Activated T-cell treated with anti-CD3 and anti-CD28 coated beads, Interleukin-2, amount 50 U/mL, for 72 hours (primary cell): ENCODE measurements around the gene VPS39. TPM values are rescaled to one million over a fixed set of nuclear protein-coding genes. Genes with fewer than 3 reads are reported as not detected.

Source experiments
- ATAC-seq, 2 donors: fragments of 150-1000 bp; cut with Tn5 transposase; replicated peaks in 1 of 2; 2 replicates each; pipeline ENCODE4 v1.10.0; 2021; ENCODE audit warnings: moderate library complexity in 2 of 2, mild to moderate bottlenecking in 1 of 2
- DNase-seq, 2 donors: peaks; one replicate each; pipeline ENCODE4 v3.0.0; 2021 to 2022; ENCODE audit warnings: mixed read lengths in 1 of 2
- H3K27ac Mint-ChIP-seq: one replicate; pipeline ENCODE4 v1.8.0; 2022; ENCODE audit warnings: mild to moderate bottlenecking, moderate library complexity, mixed read lengths
- H3K27me3 Mint-ChIP-seq: one replicate; pipeline ENCODE4 v1.8.0; 2022; ENCODE audit warnings: low read depth, mixed read lengths
- H3K36me3 Mint-ChIP-seq, 2 donors: one replicate each; pipeline ENCODE4 v1.8.0; 2022; ENCODE audit warnings: mixed read lengths in 2 of 2, mild to moderate bottlenecking in 1 of 2; ENCODE audit not compliant: insufficient read depth in 2 of 2
- H3K4me1 Mint-ChIP-seq: one replicate; pipeline ENCODE4 v1.8.0; 2022; ENCODE audit warnings: low read depth, mixed read lengths
- H3K4me3 Mint-ChIP-seq, 2 donors: one replicate each; pipeline ENCODE4 v1.8.0; 2022; ENCODE audit warnings: mild to moderate bottlenecking in 2 of 2, mixed read lengths in 2 of 2, moderate library complexity in 2 of 2
- H3K9me3 Mint-ChIP-seq, 2 donors: one replicate each; pipeline ENCODE4 v1.8.0; 2022; ENCODE audit warnings: mixed read lengths in 2 of 2
- total RNA-seq, 2 donors: library from RNA; stranded (reverse); gene quantifications; one replicate each; pipeline ENCODE4 v1.2.3, GENCODE V29; 2022

Gene VPS39
- total RNA-seq, 2 donors from 2014 or later: 79.8 to 95.3 TPM

DNA sequence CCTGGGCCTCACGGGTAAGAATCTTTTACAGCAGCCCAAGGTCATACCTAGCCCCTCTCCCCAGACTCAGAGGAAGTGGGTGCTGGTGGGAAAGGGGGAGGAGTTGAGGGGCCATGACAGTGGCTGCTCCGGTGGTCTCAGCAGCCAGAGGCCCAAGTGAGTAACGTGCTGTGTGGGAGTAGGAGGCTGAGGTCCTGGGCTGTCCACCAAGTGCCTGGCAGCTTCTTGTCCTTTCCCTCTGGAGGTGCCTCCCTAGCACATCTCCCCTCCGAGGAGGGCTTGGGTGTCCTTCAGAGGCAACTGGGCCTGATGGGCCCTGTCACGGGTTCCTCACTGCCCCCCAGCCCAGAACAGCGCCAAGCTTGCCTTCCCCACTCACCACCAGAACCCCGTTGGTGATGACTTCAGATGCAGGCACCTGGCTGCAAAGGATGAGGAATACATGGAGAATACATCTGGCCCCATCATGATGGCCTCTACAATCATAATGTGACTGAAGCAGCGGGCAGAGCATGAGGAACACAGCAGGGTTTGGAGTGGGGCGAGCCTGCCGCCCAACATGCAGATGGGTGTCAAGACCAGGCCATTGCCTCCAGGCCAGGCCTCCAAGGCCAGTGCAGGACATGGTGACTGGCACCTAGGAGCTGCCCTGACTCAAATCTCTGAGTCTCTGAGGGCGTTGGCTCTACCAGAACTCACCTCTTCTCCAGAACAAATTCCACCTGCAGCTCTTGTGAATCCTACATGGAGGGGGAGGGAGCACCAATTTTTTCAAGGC is 55.0 kb downstream of the VPS39 start:
- Mint-ChIP-seq H3K9me3 (no peaks in the 10 kb centered on the region), H3K4me3 (no peak overlapping the region), H3K36me3 (no peaks in the 10 kb centered on the region), H3K27me3 (no peaks in the 10 kb centered on the region), H3K4me1 (no peaks in the 10 kb centered on the region), H3K27ac (no peak overlapping the region)
- ATAC-seq: no peak
- no peak for DNase-seq

- Mint-ChIP-seq H3K9me3 (no peaks in the 10 kb centered on the region), H3K27ac (no peak overlapping the region), H3K4me1 (no peaks in the 10 kb centered on the region), H3K36me3 (no peaks in the 10 kb centered on the region), H3K27me3 (no peaks in the 10 kb centered on the region), H3K4me3 (no peak overlapping the region)
- DNase-seq (no peak), ATAC-seq (no peak)
Observed at GRCh38 chr15:42152196-42152920, 55.7 kb downstream of the VPS39 start.

DNA sequence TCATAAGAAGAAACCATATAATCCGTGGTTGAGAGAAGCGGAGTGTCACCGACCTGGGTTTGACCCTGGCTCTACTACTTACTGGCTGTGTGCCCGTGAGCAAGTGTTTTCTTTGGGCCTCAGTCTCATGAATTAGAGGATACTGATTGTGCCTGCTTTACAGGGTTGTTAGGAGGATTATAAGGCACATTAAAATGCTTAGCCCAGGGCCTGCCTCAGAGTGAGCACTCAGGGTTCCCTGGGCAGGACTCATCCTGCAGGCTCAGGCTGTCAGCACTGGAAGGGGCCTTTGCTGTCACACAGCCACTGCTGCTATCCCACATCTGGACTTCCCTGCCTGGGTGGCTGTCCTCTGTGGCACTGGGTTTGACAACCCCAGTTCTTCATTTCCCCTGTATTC is 56.4 kb downstream of the VPS39 start:
- Mint-ChIP-seq H3K27me3 (no peaks in the 10 kb centered on the region), H3K9me3 (no peaks in the 10 kb centered on the region), H3K36me3 (no peaks in the 10 kb centered on the region), H3K4me1 (no peaks in the 10 kb centered on the region), H3K4me3 (no peak overlapping the region), H3K27ac (no peak overlapping the region)
- DNase-seq (no peak), ATAC-seq (no peak)

- Mint-ChIP-seq H3K27me3 (no peaks in the 10 kb centered on the region), H3K4me1 (no peaks in the 10 kb centered on the region), H3K27ac (no peak overlapping the region), H3K4me3 (no peak overlapping the region), H3K9me3 (no peaks in the 10 kb centered on the region), H3K36me3 (no peaks in the 10 kb centered on the region)
- DNase-seq (no peak), ATAC-seq (no peak)
Observed at GRCh38 chr15:42151141-42151561, 57.0 kb downstream of the VPS39 start.

DNA sequence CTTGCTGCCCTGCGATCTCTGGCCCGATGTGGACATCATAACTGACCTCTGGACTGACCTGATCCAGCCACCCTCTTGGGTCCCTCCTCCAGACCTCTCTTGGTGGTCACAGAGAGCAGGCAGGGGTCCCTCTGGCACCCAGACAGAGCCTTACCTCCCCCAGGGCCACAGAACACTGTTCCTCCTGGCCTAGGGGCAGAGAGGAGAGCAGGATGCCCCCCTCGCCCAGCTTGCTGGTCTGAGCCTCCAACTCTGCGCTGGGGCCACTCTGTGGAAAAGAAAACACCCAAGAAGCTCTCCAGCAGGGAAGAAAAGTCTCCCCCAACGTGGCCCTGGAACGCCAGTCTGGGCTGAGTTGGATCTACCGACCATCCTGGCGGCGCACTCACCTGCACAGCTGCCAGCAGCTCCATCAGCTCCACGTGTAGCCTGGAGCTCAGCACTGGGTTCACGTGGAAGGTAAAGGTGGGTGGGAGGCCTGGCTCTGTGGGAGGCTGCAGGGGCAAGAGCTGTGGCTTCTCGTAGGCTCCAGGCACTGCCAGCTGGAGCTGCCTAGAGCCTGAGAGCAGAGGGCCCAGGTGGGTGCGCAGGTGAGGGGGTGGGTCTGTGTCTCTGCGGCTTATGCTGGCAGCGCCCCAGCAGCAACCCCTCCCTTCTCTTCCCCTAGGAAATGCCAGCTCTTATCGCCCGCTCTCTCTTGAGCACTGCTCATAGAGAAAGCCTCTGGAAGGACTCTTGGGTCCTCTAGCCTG is 57.7 kb downstream of the VPS39 start:
- no peaks in the 10 kb centered on the region for H3K9me3 Mint-ChIP-seq
- H3K4me1 Mint-ChIP-seq: no peaks in the 10 kb centered on the region
- H3K36me3 Mint-ChIP-seq: no peaks in the 10 kb centered on the region
- no peak overlapping the region for H3K27ac Mint-ChIP-seq
- ATAC-seq (no peak), DNase-seq (no peak)
- no peak overlapping the region for H3K4me3 Mint-ChIP-seq
- H3K27me3 Mint-ChIP-seq: no peaks in the 10 kb centered on the region

GRCh38 chr15:42149493-42150218 is 58.4 kb downstream of the VPS39 start:
- no peaks in the 10 kb centered on the region for H3K4me1 Mint-ChIP-seq
- ATAC-seq: no peak

DNA sequence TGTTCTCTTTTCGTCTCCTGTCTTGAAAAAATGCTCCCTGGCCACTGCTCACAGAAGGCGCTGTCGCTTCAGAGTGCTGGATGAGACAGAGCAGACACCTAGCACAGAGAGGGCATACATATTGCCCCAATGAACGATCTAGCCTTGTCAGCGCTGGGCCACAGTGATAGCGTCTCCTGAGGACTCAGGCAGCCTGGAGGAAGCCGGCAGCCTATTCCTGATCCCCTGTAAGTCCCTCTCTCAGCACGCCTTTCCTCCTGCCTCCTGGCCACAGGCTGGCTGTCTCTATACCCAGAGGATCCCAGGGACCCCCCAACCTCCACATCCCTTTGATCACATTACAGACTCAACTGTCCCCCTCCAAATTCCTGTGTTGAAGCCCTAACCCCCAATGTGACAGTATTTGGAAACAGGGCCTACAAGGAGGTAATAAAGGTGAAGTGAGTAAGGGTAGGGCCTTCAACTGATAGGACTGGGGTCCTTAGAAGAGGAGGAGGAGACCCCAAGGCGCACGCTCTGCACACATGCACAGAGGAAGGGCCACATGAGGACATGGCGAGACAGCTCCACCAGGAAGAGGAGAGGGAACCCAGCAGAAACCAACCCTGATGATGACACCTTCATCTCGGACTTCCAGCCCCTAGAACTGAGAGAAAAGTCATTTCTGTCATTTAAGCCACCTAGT is 59.2 kb downstream of the VPS39 start:
- no peaks in the 10 kb centered on the region for H3K27me3 Mint-ChIP-seq
- H3K4me1 Mint-ChIP-seq: no peaks in the 10 kb centered on the region
- ATAC-seq (no peak), DNase-seq (no peak)
- no peaks in the 10 kb centered on the region for H3K36me3 Mint-ChIP-seq
- no peak overlapping the region for H3K4me3 Mint-ChIP-seq
- no peak overlapping the region for H3K27ac Mint-ChIP-seq
- H3K9me3 Mint-ChIP-seq: no peaks in the 10 kb centered on the region

More at GRCh38 chr15:42149493-42150218, 58.4 kb downstream of the VPS39 start:
- Mint-ChIP-seq H3K27ac (no peak overlapping the region), H3K36me3 (no peaks in the 10 kb centered on the region), H3K4me3 (no peak overlapping the region), H3K9me3 (no peaks in the 10 kb centered on the region), H3K27me3 (no peaks in the 10 kb centered on the region)
- no peak for DNase-seq

GRCh38 chr15:42147431-42147735 is 60.7 kb downstream of the VPS39 start:
- DNase-seq (no peak), ATAC-seq (no peak)
- no peaks in the 10 kb centered on the region for H3K27me3 Mint-ChIP-seq
- no peaks in the 10 kb centered on the region for H3K36me3 Mint-ChIP-seq
- H3K4me3 Mint-ChIP-seq: no peak overlapping the region
- no peaks in the 10 kb centered on the region for H3K4me1 Mint-ChIP-seq
- no peak overlapping the region for H3K27ac Mint-ChIP-seq
- H3K9me3 Mint-ChIP-seq: no peaks in the 10 kb centered on the region

- Mint-ChIP-seq H3K27me3 (no peaks in the 10 kb centered on the region), H3K4me3 (no peak overlapping the region), H3K27ac (no peak overlapping the region), H3K36me3 (no peaks in the 10 kb centered on the region), H3K4me1 (no peaks in the 10 kb centered on the region), H3K9me3 (no peaks in the 10 kb centered on the region)
- no peak for ATAC-seq
- DNase-seq: no peak
Observed at GRCh38 chr15:42146551-42147430, 61.3 kb downstream of the VPS39 start.

GRCh38 chr15:42145546-42146455 is 62.3 kb downstream of the VPS39 start:
- no peaks in the 10 kb centered on the region for H3K36me3 Mint-ChIP-seq
- no peaks in the 10 kb centered on the region for H3K4me1 Mint-ChIP-seq
- H3K4me3 Mint-ChIP-seq: no peak overlapping the region
- no peak for DNase-seq
- H3K27me3 Mint-ChIP-seq: no peaks in the 10 kb centered on the region
- H3K27ac Mint-ChIP-seq: no peak overlapping the region
- H3K9me3 Mint-ChIP-seq: no peaks in the 10 kb centered on the region
- no peak for ATAC-seq

- no peak overlapping the region for H3K27ac Mint-ChIP-seq
- no peaks in the 10 kb centered on the region for H3K9me3 Mint-ChIP-seq
- no peak for ATAC-seq
Observed at GRCh38 chr15:42144841-42145375, 63.2 kb downstream of the VPS39 start.

More at GRCh38 chr15:42144841-42145375, 63.2 kb downstream of the VPS39 start:
- Mint-ChIP-seq H3K4me1 (no peaks in the 10 kb centered on the region), H3K4me3 (no peak overlapping the region), H3K27me3 (no peaks in the 10 kb centered on the region), H3K36me3 (no peaks in the 10 kb centered on the region)
- no peak for DNase-seq
